ENCODE data around the gene CPLANE2.

DNA sequence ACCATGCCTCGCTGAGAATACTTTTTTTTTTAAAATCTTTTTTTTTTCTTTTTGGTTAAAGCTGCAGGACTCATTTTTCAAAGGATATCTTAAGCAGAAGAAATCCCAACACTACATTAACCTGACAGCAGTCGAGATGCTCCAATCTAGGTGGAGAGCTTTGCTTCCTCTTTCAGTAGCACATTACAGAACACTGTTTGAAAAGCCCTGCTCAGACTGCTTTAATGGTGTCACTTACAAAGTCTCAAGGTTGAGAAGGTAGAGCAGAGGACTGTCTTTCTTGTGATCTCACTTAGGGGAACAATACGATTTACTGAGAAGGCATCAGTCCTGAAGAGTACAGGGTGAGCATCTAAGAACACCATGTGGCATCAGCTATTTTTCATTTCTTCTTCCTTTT is 21.0 kb upstream of the CPLANE2 start:
- TF ChIP-seq, protein P1, sequence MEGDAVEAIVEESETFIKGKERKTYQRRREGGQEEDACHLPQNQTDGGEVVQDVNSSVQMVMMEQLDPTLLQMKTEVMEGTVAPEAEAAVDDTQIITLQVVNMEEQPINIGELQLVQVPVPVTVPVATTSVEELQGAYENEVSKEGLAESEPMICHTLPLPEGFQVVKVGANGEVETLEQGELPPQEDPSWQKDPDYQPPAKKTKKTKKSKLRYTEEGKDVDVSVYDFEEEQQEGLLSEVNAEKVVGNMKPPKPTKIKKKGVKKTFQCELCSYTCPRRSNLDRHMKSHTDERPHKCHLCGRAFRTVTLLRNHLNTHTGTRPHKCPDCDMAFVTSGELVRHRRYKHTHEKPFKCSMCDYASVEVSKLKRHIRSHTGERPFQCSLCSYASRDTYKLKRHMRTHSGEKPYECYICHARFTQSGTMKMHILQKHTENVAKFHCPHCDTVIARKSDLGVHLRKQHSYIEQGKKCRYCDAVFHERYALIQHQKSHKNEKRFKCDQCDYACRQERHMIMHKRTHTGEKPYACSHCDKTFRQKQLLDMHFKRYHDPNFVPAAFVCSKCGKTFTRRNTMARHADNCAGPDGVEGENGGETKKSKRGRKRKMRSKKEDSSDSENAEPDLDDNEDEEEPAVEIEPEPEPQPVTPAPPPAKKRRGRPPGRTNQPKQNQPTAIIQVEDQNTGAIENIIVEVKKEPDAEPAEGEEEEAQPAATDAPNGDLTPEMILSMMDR (IDR thresholded peaks at IDR 0.05; ENCODE audit: insufficient read depth, low read length), result no peak
- TF ChIP-seq, protein P2, sequence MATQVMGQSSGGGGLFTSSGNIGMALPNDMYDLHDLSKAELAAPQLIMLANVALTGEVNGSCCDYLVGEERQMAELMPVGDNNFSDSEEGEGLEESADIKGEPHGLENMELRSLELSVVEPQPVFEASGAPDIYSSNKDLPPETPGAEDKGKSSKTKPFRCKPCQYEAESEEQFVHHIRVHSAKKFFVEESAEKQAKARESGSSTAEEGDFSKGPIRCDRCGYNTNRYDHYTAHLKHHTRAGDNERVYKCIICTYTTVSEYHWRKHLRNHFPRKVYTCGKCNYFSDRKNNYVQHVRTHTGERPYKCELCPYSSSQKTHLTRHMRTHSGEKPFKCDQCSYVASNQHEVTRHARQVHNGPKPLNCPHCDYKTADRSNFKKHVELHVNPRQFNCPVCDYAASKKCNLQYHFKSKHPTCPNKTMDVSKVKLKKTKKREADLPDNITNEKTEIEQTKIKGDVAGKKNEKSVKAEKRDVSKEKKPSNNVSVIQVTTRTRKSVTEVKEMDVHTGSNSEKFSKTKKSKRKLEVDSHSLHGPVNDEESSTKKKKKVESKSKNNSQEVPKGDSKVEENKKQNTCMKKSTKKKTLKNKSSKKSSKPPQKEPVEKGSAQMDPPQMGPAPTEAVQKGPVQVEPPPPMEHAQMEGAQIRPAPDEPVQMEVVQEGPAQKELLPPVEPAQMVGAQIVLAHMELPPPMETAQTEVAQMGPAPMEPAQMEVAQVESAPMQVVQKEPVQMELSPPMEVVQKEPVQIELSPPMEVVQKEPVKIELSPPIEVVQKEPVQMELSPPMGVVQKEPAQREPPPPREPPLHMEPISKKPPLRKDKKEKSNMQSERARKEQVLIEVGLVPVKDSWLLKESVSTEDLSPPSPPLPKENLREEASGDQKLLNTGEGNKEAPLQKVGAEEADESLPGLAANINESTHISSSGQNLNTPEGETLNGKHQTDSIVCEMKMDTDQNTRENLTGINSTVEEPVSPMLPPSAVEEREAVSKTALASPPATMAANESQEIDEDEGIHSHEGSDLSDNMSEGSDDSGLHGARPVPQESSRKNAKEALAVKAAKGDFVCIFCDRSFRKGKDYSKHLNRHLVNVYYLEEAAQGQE (IDR thresholded peaks at IDR 0.05; ENCODE audit: insufficient replicate concordance, low read depth), result no peak
- TF ChIP-seq POLR2AphosphoS5 (IDR thresholded peaks at IDR 0.05; ENCODE audit: low read depth), result no peak
- no peak for TF ChIP-seq GABPA (IDR thresholded peaks at IDR 0.05; ENCODE audit: low read depth)
